HG03045 (cell line): ENCODE measurements around the gene IFNA7.
A peak's percentile ranks its signal among the peaks of the same experiment; 100 is the strongest.
"Not testable (repeated sequence)": the region's sequence is repeated elsewhere in the genome, so short reads cannot be mapped to it uniquely, and the experiment has no call there.

ENCODE experiments used
- ATAC-seq: cut with Tn5 transposase; IDR thresholded peaks from one replicate; pipeline ENCODE4 v1.9.1; 2021; ENCODE audit warnings: mild to moderate bottlenecking, moderate library complexity; ENCODE audit not compliant: unreplicated experiment

The IFNA7 gene

DNA sequence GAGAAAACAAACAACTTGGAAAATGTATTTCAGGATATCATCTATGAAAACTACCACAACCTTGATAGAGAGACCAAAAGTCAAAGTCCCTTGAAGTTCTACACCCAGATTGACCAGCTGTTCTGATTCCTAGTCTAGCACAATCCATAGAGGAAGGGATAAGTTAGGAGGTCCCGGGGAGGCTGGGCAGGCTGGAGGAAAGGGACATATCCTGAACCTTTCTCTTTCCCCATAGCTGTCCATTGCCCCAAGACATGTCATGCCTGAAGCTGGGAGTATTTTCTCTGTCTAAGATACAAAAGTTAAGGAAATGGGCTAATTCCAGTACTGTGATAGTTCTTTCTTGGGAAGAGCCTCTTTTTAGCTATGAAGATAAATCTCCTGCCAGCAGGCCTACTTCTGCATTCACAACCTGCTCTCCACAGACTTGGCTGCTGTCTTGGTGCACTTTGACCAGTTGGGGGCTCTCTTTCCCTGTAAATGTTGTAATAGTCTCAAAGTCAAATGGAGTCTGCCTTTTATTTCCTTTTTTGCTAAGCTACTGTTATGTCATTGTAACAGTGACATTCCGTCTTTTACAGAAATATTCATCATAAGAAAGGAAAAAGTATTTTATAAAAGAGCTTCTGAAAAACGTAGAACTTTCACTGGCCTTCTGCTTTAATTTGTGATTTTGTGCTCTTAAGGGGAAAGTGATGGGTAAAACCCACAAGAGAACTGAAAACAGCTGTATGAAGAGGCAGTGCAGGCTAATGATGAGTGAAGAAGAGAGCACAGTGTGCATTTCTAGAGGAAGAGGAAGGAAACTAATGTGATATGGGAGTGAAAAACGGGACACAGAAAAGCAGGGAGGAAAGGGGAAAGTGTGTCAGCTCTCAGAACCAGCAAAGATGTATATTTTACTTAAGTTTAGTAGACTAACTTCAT is 18.9 kb downstream of the IFNA7 start:
- ATAC-seq, result peak; percentile 88

DNA sequence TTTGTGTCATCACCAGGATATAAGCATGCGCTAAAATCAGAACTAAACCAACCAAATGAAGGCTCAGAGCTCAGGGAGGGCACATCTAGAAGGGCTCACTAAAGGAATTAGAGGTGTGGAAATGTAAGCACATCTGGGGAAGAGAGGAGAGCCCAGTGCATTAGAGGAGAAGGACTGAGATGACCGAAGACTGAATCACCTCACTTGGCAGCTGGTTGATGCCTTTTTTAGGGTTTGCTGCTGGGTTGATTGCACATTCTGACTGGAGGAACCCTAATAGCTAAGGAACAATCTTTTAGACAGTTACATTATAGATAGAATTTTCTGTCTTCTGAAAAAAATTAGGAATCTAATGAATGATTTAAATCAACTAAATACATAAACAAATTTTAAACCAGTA is 27.3 kb downstream of the IFNA7 start:
- no peak for ATAC-seq

DNA sequence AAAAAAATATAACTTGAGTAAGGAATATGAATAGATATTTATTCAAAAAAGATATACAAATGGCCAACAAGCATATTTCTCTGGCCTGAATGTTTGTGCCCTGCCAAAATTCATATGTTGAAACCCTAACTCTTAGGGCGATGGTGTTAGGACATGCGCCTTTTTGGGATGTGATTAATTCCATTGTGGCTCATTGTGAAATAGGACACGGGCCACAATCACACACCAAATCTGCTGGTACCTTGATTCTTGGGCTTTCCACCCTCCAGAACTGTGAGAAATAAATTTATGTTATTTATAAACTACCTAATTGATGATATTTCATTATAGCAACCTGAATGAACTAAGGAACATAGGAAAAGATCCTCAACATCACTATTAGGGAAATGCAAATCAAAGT is 29.8 kb downstream of the IFNA7 start:
- ATAC-seq, result no peak

DNA sequence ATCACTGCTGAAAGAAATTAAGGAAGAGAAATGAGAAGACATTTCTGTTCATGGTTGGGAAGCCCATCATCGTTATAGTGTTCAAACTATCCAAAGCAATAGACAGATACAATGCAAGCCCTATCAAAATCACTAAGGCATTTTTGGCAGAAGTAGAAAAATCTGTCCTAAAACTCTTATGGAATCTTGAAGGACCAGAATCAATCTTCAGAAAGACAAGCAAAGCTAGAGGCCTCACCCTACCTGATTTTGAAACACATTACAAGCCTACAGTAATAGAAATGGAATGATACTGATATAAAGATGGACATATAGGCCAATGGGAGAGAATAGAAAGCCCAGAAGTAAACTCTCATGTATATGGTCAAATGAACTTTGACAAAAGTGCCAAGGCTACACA is 30.7 kb downstream of the IFNA7 start:
- ATAC-seq, result no peak

DNA sequence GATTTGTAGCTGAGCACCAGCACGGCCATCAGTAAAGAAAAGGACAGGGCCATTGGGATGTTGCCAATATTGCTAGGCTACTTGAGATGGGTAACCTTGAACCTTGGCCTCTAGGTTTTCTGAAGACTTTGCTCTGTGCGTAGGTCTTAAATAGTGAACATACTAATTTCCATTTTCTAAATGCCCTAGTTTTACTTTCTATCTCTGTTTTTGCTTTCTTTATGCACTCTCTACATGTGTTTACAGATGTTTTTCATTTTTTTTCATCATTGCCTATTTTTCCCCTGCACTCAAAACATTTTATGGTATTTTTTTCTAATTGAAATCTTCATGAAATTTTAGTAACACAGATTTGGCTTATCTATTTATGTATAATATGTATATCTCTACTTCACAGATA is 35.4 kb downstream of the IFNA7 start, which contains the start of gene IFNA21:
Gene IFNA21, minus strand, starts transcription at position 101 of the 400 bp plus-strand sequence. Its CDS starts 48 bp downstream, at position 53.
- ATAC-seq, result not testable (repeated sequence)

DNA sequence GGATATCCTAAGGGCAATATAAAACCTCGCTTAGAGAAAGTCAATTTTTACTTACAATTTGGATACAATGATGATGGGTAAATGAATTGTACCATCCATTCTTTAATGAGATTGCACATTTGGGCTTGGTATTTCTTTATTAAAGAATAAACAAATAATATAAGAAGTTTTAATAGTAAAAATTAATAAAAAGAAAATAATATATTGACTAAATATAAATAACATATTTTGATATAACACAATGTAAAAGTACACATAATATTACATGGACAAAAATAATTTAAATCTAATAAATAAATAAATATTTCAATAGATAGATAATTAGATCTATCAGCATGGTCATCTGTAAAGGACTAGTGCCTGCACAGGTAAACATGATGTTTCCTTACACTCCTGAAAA is 36.5 kb downstream of the IFNA7 start:
- ATAC-seq, result no peak

DNA sequence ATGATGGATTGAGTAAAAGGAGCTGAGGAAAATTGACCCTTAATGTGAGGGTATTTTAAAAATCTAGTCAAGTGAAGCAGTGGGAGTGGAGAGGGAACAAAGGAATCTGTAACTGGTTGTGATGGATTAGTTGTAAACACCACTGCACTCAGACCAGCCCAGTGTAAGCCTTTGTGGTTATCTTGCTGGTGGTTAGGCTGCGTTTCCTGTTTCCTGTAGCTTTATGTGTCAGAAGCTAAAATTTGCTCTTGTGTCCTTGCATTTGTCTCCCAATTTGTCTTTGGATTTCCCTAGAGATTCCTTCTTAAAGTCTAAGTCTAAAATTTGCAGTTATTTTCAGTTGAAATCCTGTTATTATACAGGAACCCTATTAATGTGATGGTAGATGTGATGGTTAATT is 41.8 kb downstream of the IFNA7 start:
- ATAC-seq, result peak; percentile 57

DNA sequence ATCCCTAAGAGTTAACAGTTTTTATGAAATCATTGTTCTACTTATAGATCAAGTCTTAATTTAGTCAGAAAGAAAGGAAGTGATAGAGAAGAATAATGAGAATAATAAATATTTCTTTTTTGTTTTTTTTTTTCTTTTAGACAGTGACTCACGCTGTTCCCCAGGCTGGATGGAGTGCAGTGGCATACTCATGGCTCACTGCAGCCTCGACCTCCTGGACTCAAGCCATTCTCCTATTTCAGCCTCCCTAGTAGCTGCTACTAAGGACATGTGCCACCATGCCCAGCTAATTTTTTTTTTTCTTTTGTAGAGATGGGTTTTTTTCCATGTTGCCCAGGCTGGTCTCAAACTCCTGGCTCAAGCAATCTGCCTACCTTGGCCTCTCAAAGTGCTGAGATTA is 46.5 kb downstream of the IFNA7 start:
- no peak for ATAC-seq

DNA sequence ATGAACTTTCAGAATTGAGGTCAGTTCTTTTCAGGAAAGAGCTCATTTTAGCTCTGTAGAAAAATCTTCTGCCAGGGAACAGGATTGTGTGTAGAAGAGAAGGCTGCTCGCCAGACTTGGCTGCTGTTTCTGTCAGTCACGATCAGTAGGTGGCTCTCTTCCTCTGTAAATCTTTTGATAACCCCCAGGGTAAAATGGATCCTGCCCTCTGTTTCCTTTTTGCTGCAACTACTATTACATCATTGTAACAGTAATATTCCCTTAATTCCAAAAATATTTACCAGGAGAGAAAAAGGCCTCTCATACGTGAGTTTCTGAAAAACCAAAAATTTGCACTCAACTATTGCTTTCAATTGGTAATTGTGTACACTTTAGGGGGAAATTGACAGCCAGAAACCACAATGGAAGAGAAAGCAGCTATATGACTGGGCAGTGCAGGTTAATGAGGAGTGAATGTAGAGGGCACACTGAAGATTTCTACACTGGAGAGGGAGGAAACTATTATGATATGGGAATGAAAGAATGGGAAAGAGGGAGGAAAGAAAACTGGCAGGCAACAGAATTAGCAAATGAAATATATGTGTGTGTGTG is 47.9 kb downstream of the IFNA7 start:
- peak; percentile 78 for ATAC-seq

DNA sequence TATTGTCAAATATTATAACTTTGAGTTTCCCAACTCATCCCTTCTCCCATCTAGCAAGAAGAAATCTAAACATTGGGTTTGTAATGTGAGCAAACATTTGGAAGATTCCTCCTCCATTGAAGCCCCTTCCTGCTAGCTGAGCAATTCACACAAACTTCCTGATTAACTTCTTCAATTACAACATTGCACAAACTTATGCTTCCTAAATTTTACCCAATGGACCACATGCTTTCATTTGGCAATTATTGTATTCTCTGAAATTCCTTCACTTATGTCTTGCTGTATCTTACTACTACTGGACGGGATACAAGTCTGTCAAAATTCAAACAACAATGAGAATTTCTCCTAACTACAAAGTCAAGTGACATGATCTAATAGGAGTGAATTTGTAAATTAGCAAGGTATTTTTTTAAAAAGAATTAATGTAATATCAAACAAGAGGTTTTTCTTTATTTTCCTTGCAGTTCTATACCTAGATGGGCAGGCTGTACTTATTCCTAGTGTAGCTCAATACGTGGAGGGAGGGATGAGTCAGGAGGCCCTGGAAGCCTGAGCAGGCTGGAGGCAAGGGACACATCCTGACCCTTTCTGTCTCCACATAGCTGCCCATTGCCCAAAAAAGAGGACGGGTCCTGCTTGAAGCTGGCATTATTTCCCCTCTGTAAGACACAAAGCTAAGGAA is 48.5 kb downstream of the IFNA7 start:
- ATAC-seq, result peak; percentile 35
